ENCODE data around the gene BRSK1.

BRSK1 gene

GRCh38 chr19:55248704-55249103 lies 35.1 kb upstream of the BRSK1 start:
- no peak for TF ChIP-seq GATA2 (IDR thresholded peaks at IDR 0.05; ENCODE audit: low read depth, low read length)
- TF ChIP-seq GATA3 (IDR thresholded peaks at IDR 0.05; ENCODE audit: low read depth, low read length), result no peak

GRCh38 chr19:55249841-55250240 lies 34.0 kb upstream of the BRSK1 start:
- TF ChIP-seq GATA2 (IDR thresholded peaks at IDR 0.05; ENCODE audit: low read depth, low read length), result no peak
- TF ChIP-seq GATA3 (IDR thresholded peaks at IDR 0.05; ENCODE audit: low read depth, low read length), result no peak

- no peak for TF ChIP-seq GATA2 (IDR thresholded peaks at IDR 0.05; ENCODE audit: low read depth, low read length)
- no peak for TF ChIP-seq GATA3 (IDR thresholded peaks at IDR 0.05; ENCODE audit: low read depth, low read length)
Measured at GRCh38 chr19:55250262-55251036, 33.3 kb upstream of the BRSK1 start.

GRCh38 chr19:55251341-55252081 lies 32.3 kb upstream of the BRSK1 start:
- no peak for TF ChIP-seq GATA3 (IDR thresholded peaks at IDR 0.05; ENCODE audit: low read depth, low read length)
- TF ChIP-seq GATA2 (IDR thresholded peaks at IDR 0.05; ENCODE audit: low read depth, low read length), result no peak

- no peak for TF ChIP-seq GATA3 (IDR thresholded peaks at IDR 0.05; ENCODE audit: low read depth, low read length)
- no peak for TF ChIP-seq GATA2 (IDR thresholded peaks at IDR 0.05; ENCODE audit: low read depth, low read length)
Measured at GRCh38 chr19:55252760-55253663, 30.8 kb upstream of the BRSK1 start.

- TF ChIP-seq GATA2 (IDR thresholded peaks at IDR 0.05; ENCODE audit: low read depth, low read length) (no peak), GATA3 (IDR thresholded peaks at IDR 0.05; ENCODE audit: low read depth, low read length) (no peak)
Measured at GRCh38 chr19:55253842-55254624, 29.8 kb upstream of the BRSK1 start.

GRCh38 chr19:55254625-55254977 lies 29.2 kb upstream of the BRSK1 start:
- TF ChIP-seq GATA3 (IDR thresholded peaks at IDR 0.05; ENCODE audit: low read depth, low read length) (no peak), GATA2 (IDR thresholded peaks at IDR 0.05; ENCODE audit: low read depth, low read length) (no peak)

GRCh38 chr19:55255618-55256423 lies 28.0 kb upstream of the BRSK1 start:
- TF ChIP-seq GATA3 (IDR thresholded peaks at IDR 0.05; ENCODE audit: low read depth, low read length) (no peak), GATA2 (IDR thresholded peaks at IDR 0.05; ENCODE audit: low read depth, low read length) (no peak)

GRCh38 chr19:55256562-55257460 lies 27.0 kb upstream of the BRSK1 start:
- TF ChIP-seq GATA2 (IDR thresholded peaks at IDR 0.05; ENCODE audit: low read depth, low read length) (no peak), GATA3 (IDR thresholded peaks at IDR 0.05; ENCODE audit: low read depth, low read length) (no peak)

- TF ChIP-seq GATA2 (IDR thresholded peaks at IDR 0.05; ENCODE audit: low read depth, low read length) (no peak), GATA3 (IDR thresholded peaks at IDR 0.05; ENCODE audit: low read depth, low read length) (no peak)
Measured at GRCh38 chr19:55257461-55258420, 26.1 kb upstream of the BRSK1 start.

- TF ChIP-seq GATA2 (IDR thresholded peaks at IDR 0.05; ENCODE audit: low read depth, low read length), result no peak
- TF ChIP-seq GATA3 (IDR thresholded peaks at IDR 0.05; ENCODE audit: low read depth, low read length), result no peak
Measured at GRCh38 chr19:55258476-55258827, 25.3 kb upstream of the BRSK1 start.
